ENCODE results near the gene PPP1CA.
"Not testable (repeated sequence)": the region's sequence is repeated elsewhere in the genome, so short reads cannot be mapped to it uniquely, and the experiment has no call there.

The PPP1CA gene

GRCh38 chr11:67402192-67402839 lies 658 bp upstream of the PPP1CA start:
- not testable (repeated sequence) for DNase-seq (ENCODE audit: low read depth)

GRCh38 chr11:67400942-67401494 lies 640 bp downstream of the PPP1CA start:
- DNase-seq (ENCODE audit: low read depth), result no peak

DNA sequence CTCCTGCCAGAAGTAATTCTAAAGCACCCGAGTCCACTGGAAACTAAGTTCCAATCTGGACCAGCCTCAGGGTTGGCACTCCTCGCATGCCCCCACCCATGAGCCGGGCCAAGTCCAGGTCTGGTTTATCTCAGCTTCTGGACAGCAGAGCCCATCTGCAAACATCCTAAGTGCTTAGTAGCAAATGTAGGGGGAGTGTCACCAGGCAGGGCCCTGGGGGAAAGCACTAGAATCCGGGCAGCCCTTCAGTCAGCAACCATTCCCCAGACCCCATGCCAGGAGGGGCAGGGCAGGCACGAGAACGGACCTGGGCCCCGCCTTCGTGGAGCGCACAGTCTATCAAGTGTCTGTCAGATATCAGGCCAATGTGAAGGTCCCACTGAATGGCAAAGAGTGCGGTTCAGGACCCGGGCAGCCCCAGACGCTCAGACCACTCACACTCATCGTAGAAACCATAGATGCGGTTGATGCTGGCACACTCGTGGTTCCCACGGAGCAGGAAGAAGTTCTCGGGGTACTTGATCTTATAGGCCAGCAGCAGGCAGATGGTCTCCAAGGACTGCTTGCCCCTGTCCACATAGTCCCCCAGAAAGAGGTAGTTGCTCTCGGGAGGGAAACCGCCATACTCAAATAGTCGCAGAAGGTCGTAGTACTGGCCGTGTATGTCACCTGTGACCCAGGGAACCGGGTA lies 1.3 kb downstream of the PPP1CA start:
- no peak for DNase-seq (ENCODE audit: low read depth)

DNA sequence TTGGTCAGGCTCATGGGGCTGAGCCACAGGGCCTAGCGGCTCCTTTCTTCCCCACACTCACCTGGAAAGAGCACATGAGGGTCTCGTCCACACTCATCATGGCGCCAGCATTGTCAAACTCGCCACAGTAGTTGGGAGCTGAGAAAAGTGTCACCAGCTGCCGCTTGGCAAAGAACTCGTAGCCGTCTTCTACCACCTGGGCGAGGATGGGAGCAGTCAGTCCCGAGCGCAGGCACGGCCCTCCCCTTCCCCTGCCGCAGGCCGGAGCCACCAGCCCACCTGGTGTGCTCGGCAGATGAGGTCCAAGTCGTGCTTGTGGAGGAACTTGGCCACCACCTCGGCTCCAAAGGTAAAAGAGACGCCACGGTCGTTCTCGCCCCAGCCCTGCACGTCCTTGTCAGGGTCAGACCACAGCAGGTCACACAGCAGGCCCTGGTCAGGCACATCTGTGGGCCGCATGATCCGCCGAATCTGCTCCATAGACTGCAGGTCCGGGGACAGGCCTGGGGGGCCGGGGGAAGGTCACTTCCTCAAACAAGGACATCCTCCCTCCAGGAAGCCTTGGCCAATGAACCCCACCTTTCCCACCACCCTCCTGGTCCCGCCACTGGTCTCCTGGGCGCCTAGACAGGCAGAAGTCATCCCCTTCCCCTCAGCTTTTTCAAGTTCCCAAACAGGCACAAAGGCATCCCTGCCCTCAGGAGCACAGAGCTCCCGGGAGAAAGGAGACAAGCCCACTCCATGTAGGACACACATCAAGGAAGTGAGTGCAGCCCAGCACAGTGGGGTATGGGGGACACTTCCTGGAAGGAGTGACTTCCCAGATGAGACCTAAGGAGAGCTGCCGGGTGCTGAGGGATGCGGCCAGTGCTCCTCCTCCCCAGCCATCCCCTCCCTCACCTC lies 2.7 kb downstream of the PPP1CA start:
- DNase-seq (ENCODE audit: low read depth), result no peak

DNA sequence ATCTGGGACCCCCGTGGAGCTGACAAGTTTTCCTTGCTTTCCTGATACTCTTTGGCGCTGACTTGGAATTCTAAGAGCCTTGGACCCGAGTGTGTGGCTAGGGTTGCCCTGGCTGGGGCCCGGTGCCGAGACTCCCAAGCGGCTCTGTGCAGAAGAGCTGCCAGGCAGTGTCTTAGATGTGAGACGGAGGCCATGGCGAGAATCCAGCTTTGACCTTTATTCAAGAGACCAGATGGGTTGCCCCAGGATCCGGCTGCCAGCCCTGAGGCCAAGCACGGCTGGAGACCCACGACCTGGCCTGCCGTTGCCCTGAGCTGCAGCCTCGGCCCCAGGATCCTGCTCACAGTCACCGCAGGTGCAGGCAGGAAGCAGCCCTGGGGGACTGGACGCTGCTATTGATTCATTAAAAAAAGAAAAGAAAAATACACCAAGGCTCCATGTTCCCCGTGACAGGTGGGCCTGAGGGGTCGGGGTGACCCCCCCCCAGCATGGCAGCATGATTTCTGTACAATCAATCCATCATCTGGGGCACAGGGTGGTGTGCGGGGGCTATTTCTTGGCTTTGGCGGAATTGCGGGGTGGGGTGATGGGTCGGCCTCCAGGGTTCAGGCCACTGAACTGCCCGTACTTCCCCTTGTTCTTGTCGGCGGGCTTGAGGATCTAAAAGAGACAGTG lies 3.5 kb downstream of the PPP1CA start:
- DNase-seq (ENCODE audit: low read depth), result no peak

DNA sequence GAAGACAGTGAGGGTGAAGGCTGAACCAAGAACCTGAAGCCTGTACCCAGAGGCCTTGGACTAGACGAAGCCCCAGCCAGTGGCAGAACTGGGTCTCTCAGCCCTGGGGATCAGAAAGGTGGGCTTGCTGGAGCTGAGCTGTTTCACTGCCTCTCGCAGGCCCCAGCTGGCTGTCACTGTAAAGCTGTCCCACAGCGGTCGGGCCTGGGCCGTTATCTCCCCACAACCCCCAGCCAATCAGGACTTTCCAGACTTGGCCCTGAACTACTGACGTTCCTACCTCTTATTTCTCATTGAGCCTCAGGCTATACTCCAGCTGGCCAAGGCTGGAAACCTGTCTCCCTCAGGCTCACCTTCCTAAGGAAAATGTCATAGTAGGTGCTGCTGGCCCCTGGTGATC lies 4.1 kb downstream of the PPP1CA start:
- no peak for DNase-seq (ENCODE audit: low read depth)

DNA sequence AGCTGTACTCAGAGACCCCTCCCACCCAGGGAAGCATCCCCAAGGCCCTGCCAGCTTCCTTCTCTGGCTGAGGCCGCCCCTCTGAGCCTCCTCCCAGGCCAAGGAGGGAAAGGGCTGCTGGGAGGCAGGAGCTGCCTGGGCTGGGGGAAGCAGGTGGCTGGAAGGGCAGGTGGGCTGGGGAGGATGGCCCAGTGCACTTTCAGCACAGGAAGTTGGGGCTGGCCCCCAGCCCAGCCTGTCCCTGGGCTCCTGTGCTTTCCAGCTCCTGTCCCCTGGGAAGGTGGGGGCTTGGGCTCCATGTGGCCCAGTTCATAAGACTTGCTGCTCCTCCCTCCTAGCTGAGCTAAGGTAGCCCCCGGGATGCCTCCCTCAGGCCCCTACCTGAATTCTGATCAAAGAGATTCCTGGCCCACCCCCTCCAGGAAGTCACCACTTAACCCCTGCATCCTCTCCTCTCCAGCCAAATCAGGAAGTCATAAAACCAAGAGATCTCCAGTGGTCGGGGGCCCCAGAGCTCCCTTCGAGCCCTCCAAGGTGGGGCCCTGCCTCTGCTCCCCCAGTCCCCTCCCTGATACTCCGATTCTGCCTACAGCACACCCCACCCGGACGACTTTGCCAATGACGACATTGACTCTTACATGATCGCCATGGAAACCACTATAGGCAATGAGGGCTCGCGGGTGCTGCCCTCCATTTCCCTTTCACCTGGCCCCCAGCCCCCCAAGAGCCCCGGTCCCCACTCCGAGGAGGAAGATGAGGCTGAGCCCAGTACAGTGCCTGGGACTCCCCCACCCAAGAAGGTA lies 4.9 kb downstream of the PPP1CA start:
- DNase-seq (ENCODE audit: low read depth), result no peak

GRCh38 chr11:67396259-67396581 lies 5.4 kb downstream of the PPP1CA start:
- DNase-seq (ENCODE audit: low read depth), result no peak

DNA sequence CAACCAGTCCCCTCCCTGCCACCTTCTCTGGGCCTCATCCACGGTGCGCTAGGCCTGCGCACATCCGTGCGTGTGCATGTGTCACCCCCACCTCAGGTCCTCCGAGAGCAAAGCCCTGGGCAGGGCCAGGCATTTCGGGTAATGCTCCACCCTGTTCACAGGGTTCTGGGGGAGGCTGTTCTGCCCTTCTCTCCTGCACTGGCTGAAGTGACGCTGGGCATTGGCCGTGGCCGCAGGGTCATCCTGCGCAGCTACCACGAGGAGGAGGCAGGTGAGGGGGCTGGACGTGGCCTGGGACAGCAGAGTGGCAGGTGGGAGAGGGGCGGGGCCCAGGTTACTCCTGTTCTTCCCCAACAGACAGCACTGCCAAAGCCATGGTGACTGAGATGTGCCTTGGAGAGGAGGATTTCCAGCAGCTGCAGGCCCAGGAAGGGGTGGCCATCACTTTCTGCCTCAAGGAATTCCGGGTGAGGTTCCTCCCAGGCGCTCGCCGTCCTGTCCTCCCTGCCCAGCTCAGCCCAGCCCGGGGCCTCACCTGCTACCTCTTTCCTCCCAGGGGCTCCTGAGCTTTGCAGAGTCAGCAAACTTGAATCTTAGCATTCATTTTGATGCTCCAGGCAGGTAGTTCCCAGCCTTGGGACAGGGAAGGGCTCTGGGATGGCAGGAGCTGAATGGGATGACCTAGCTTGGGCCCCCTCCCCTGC lies 6.0 kb downstream of the PPP1CA start:
- no peak for DNase-seq (ENCODE audit: low read depth)

GRCh38 chr11:67393990-67394389 lies 7.7 kb downstream of the PPP1CA start:
- DNase-seq (ENCODE audit: low read depth), result no peak

DNA sequence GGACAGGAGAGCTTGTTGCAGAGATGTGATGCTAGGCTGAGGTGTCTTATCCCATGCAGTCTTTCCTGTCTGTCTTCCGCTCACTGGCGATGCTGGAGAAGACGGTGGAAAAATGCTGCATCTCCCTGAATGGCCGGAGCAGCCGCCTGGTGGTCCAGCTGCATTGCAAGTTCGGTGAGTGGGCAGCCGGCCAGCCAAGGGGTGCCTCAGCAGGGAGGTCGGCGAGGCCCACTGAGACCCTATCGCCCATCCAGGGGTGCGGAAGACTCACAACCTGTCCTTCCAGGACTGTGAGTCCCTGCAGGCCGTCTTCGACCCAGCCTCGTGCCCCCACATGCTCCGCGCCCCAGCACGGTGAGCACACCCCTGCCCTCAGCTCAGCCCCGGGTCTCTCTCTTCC lies 8.2 kb downstream of the PPP1CA start:
- DNase-seq (ENCODE audit: low read depth), result no peak

GRCh38 chr11:67392183-67392715 lies 9.4 kb downstream of the PPP1CA start:
- no peak for DNase-seq (ENCODE audit: low read depth)

DNA sequence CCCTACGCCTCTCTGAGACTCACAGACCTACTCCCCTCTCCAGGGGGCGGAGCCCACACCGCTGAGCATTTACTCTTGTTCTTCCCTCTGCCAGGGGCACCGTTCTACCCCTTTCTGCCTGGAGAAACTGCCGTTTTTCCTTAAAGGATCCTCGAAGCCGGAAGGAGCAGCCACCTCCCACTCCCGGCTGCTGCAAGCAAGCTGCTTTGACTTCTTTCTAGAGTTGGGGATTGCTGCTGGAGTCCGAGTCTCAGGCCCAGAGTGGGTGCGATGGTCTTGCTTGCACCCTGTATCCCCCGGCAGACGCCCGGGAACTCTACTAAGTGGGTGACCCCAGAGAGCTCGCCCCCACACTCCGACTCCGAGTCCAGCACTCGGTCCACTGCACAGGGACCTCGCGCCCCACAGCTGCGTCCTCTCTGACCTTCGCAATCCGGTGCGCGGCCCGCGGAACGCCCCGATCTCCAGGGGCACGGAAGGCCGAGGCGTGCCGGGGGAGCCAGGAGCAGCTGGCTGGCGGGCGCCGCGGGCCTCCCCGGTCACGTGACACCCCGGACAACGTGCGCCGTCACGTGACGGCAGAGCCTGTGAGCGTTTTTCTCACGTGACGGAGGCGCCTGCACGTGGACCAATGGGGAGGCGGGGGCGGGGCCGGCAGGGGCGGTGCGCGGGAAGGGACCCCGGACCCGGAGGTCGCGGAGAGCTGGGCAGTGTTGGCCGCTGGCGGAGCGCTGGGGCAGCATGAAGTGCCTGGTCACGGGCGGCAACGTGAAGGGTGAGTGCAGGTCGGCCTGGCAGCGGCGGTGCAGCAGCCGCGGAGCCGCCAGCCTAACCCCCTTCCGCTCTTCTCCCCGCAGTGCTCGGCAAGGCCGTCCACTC lies 10.1 kb downstream of the PPP1CA start, which contains the start of gene RAD9A:
RAD9A (plus strand) TSS at position 683 of the 879 bp plus-strand sequence; CDS start at position 742, 59 bp downstream.
- DNase-seq (ENCODE audit: low read depth), result peak; percentile 87

DNA sequence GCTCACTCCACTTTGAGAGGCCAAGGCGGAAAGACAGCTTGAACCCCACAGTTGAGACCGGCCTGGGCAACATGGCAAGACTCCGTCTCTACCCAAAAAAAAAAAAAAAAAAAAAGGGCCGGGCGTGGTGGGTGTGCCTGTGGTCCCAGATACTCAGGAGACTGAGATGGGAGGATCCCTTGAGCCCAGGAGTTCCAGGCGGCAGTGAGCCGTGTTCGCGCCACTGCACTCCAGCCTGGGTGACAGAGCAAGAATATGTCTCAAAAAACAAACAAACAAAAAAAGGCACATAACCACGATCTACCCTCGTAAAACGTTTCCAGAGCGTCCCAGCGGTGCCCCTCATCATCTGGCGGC lies 10.7 kb downstream of the PPP1CA start:
- DNase-seq (ENCODE audit: low read depth), result no peak

DNA sequence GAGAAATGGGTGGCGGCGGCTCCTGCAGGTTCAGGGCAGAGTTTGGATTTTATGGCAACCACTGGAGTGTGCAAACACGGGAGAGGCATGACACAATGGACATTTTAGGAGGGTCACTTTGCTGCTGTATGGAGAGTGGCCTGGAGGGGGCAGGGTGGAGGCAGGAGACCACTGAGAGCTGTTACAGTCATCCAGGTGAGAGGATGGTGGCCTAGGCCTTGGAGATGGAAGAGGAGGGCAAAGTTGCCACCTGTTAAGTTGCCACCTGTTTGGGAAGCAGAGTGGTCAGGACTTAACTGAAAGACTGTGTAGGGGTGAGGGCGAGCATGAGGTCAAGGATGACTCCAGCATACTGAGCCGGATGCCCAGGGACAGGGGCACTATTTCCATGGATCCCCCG lies 12.2 kb downstream of the PPP1CA start:
- DNase-seq (ENCODE audit: low read depth), result no peak

DNA sequence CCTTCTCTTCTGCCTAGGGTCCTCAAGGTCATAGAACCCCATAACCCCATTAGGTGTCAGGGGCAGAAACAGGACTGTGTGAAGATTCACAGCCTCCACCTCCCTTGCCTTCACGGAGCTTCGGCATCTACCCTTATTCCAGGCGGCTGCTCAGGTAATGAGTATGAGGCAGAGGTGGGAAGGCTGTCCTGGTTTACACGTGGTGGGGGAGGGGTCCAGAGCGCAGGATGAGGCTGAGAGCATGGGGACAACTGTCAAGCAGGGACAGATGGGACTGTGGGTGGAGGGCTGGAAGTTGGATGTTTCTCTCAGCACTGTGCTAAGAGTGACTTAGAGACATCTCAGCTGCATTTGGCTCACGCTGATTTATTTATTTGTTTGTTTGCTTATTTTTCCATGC lies 14.1 kb downstream of the PPP1CA start:
- DNase-seq (ENCODE audit: low read depth), result no peak

- no peak for DNase-seq (ENCODE audit: low read depth)
Measured at GRCh38 chr11:67387069-67387468, 14.6 kb downstream of the PPP1CA start.

DNA sequence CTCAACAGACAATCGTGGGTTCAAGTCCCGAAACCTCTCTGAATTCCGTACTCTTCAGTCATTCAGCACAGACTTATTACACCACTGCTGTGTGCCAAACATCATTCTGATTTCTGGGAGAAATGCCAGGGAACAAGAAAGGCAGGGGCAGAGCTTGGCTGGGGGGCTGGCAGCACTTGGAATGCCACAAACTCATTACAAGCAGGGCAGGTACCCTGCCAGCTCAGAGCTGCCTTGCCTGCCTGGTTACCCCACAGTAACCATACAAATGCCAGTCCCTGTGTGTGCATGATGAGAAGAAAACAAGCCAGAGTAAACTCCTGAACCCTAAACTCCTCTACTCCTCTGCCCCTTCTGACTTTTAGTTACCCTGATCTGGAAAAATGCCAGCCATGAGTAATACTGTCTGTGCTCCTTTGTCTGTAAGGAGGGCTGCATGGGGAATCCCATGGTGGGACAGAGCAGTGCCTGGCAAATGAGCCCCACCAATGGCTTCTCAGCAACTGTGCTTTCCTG lies 16.7 kb downstream of the PPP1CA start:
- DNase-seq (ENCODE audit: low read depth), result no peak

Measured in activated T-helper 1 cell treated with Interleukin-2 at 50 U/mL for 16 hours (primary cell).